Esophagus muscularis mucosa (tissue), 4 donors: Measurements from ENCODE around the gene MT1HL1. TPM values are rescaled to one million over a fixed set of nuclear protein-coding genes. Genes with fewer than 3 reads are reported as not detected.

ENCODE experiments used
- DNase-seq: peaks from one replicate; pipeline ENCODE4 v3.0.0-alpha.2; 2017; ENCODE audit errors: extremely low spot score
- H3K27ac ChIP-seq, 4 donors: fragments of 200-600 bp; sonication (generic); replicated peaks in 1 of 4; 1 replicate in 3 of 4; 2 replicates in 1 of 4; pipeline ENCODE4 v1.5.1; 2016 to 2019; ENCODE audit warnings: mild to moderate bottlenecking in 1 of 4
- H3K27me3 ChIP-seq, 4 donors: fragments of 200-600 bp; sonication (generic); one replicate each; pipeline versions ENCODE4 v1.5.1 to v1.6.0; 2016 to 2019
- H3K36me3 ChIP-seq, 4 donors: fragments of 200-600 bp; sonication (generic); one replicate each; pipeline ENCODE4 v1.5.1; 2016 to 2019
- H3K4me1 ChIP-seq, 4 donors: fragments of 200-600 bp; sonication (generic); one replicate each; pipeline ENCODE4 v1.5.1; 2016 to 2019
- H3K4me3 ChIP-seq, 4 donors: fragments of 200-600 bp; sonication (generic); 1 replicate in 2 of 4; 2 replicates in 2 of 4; pipeline ENCODE4 v1.5.1; 2016 to 2019; ENCODE audit warnings: mild to moderate bottlenecking in 4 of 4, moderate library complexity in 1 of 4
- H3K9me3 ChIP-seq, 4 donors: fragments of 200-600 bp; sonication (generic); 1 replicate in 3 of 4; 2 replicates in 1 of 4; pipeline ENCODE4 v1.5.1; 2016 to 2019
- EP300 ChIP-seq: sonication (generic); formaldehyde crosslinking; IDR thresholded peaks from one replicate; pipeline ENCODE4 v1.6.1; 2017; ENCODE audit warnings: antibody characterized with exemption
- POLR2A ChIP-seq: fragments of 450-650 bp; IDR thresholded peaks from one replicate; pipeline ENCODE4 v1.6.1; 2017; ENCODE audit warnings: antibody characterized with exemption, moderate library complexity, mild to moderate bottlenecking, low read depth
- POLR2AphosphoS5 ChIP-seq, 2 donors: sonication (generic); formaldehyde crosslinking; IDR thresholded peaks; one replicate each; pipeline ENCODE4 v1.6.1; 2017; ENCODE audit warnings: antibody characterized with exemption in 2 of 2
- WGBS: methylation state at CpG from one replicate; pipeline ENCODE4 v1.1.5; 2018; 5-methylcytosine and 5-hydroxymethylcytosine counted together
- intact Hi-C: fragments of 100-400 bp; cut with DNase I; formaldehyde crosslinking; loops from one replicate; pipeline ENCODE4 v1.15.1; 2023
- total RNA-seq, 4 donors: library from RNA; depleted of rRNA; stranded (reverse); fragments of >200 nt; gene quantifications; one replicate each; pipeline versions ENCODE4 v1.1.0 to v1.2.1, GENCODE V29; 2016
- TF ChIP-seq, protein P1 (sequence below), 3 experiments: fragments of 200-600 bp in 2 of 3; fragments of 450-650 bp in 1 of 3; sonication (generic) in 2 of 3; IDR thresholded peaks; one replicate each; pipeline ENCODE4 v1.5.1; 2017 to 2019; ENCODE audit warnings: antibody characterized with exemption in 3 of 3, mild to moderate bottlenecking in 2 of 3, moderate library complexity in 1 of 3

MT1HL1 gene
- total RNA-seq, 4 donors from 2014 or later: not detected

GRCh38 chr1:237029850-237030535 is 25.8 kb upstream of the MT1HL1 start:
- peak; percentile 64 for DNase-seq
- no peaks in the 10 kb centered on the region for H3K27me3 ChIP-seq
- intact Hi-C loops: loop anchor here (10.0 kb wide), 1 partner anchor 145 kb away; no protein-coding TSS in a partner anchor
- TF ChIP-seq, protein P1, sequence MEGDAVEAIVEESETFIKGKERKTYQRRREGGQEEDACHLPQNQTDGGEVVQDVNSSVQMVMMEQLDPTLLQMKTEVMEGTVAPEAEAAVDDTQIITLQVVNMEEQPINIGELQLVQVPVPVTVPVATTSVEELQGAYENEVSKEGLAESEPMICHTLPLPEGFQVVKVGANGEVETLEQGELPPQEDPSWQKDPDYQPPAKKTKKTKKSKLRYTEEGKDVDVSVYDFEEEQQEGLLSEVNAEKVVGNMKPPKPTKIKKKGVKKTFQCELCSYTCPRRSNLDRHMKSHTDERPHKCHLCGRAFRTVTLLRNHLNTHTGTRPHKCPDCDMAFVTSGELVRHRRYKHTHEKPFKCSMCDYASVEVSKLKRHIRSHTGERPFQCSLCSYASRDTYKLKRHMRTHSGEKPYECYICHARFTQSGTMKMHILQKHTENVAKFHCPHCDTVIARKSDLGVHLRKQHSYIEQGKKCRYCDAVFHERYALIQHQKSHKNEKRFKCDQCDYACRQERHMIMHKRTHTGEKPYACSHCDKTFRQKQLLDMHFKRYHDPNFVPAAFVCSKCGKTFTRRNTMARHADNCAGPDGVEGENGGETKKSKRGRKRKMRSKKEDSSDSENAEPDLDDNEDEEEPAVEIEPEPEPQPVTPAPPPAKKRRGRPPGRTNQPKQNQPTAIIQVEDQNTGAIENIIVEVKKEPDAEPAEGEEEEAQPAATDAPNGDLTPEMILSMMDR (IDR thresholded peaks at IDR 0.05): no peak
- TF ChIP-seq POLR2AphosphoS5 (IDR thresholded peaks at IDR 0.05) (no peak), POLR2A (no peak), EP300 (no peak)
- peaks cover 9 to 38% (median 26%) of the 10 kb centered on the region in 4 donors for H3K4me1 ChIP-seq
- no peaks in the 10 kb centered on the region for H3K36me3 ChIP-seq
- WGBS: 77% methylated on average over 9 of the region's 9 CpGs
- H3K9me3 ChIP-seq: no peaks in the 10 kb centered on the region
- no peak overlapping the region for H3K4me3 ChIP-seq
- no peak overlapping the region for H3K27ac ChIP-seq

DNA sequence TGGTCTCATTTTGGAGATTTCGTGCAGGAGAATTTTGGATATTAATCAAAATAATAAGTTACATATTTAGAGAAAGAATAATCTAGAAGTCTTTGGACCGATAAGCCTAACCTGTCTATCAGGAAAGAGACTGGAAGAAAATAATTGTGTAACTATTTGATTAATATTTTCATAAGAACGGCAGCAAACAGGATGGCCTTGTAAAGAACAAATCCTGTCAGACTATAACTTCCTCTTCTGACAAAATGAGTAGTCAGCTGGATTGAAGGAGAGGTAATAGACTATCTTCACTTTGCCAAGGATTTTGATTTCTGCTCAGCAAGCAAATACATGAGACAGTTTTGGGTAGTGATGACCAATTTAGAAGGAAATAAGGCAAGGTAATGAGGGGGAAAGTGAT is 25.0 kb upstream of the MT1HL1 start:
- TF ChIP-seq EP300: no peak
- no peak for TF ChIP-seq POLR2AphosphoS5 (IDR thresholded peaks at IDR 0.05)
- TF ChIP-seq, protein P1 (IDR thresholded peaks at IDR 0.05): no peak

DNA sequence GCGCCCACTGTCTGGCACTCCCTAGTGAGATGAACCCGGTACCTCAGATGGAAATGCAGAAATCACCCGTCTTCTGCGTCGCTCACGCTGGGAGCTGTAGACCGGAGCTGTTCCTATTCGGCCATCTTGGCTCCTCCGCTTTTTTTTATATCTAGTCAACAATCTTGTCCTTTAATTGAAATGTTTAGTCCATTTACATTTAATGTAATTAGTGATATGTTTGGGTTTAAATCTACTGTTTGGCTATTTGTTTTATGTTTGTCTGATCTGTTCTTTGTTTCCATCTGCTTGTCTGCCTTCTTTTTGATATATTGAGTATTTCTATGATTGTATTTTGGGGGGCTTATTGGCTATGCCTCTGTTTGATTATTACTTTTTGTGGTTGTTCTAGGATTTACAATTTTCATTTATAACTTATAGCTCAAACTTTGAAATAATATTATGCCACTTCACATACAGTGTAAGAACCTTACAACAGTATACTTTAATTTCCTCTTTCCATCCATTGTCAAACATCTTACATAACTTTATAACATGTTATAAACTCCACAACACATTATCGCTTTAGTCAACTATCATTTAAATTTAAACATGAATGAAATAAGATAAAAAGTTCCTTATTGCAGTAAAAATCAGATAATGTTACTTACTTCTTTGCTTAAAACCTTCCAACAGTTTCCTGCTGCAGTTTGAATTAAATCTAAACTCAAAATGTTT is 21.3 kb upstream of the MT1HL1 start:
- TF ChIP-seq EP300 (no peak), POLR2AphosphoS5 (IDR thresholded peaks at IDR 0.05) (no peak), POLR2A (no peak)
- TF ChIP-seq, protein P1 (IDR thresholded peaks at IDR 0.05): no peak

More for the DNA sequence above, 25.0 kb upstream of the MT1HL1 start:
- Histone ChIP-seq H3K27me3 (no peaks in the 10 kb centered on the region), H3K9me3 (no peaks in the 10 kb centered on the region), H3K4me3 (no peak overlapping the region), H3K27ac (no peak overlapping the region), H3K36me3 (no peaks in the 10 kb centered on the region), H3K4me1 (peaks cover 9 to 38% (median 26%) of the 10 kb centered on the region in 4 donors)
- DNase-seq: no peak
- intact Hi-C loops: no loop called here
- 81% methylated on average over 3 of the region's 3 CpGs for WGBS

DNA sequence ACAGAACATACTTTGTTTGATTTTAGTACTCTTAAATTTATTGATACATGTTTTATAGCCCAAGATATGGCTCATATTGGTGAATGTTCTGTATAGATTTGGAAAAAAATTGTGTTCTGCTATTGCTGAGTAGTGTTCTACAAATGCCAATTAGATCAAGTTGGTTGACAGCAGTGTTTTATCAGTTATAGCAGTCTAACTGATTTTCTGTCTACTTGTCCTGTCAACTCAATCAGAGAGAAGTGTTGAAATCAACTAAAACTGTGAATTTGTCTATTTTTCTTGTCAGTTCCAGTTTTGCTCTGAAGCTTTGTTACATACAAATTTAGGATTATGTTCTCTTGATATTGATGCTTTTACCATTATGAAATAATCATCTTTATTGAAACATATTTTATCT is 14.7 kb upstream of the MT1HL1 start:
- TF ChIP-seq EP300 (no peak), POLR2A (no peak), POLR2AphosphoS5 (IDR thresholded peaks at IDR 0.05) (no peak)
- TF ChIP-seq, protein P1 (IDR thresholded peaks at IDR 0.05): no peak
- Histone ChIP-seq H3K27ac (no peak overlapping the region), H3K4me3 (no peak overlapping the region), H3K36me3 (no peaks in the 10 kb centered on the region), H3K9me3 (no peaks in the 10 kb centered on the region), H3K4me1 (peaks cover 0 to 7% (median 1%) of the 10 kb centered on the region in 4 donors), H3K27me3 (no peaks in the 10 kb centered on the region)
- intact Hi-C loops: no loop called here
- no peak for DNase-seq

More for the DNA sequence above, 21.3 kb upstream of the MT1HL1 start:
- Histone ChIP-seq H3K4me1 (peaks cover 0 to 1% (median 0%) of the 10 kb centered on the region in 4 donors), H3K4me3 (no peak overlapping the region), H3K36me3 (no peaks in the 10 kb centered on the region), H3K27ac (no peak overlapping the region), H3K9me3 (no peaks in the 10 kb centered on the region), H3K27me3 (no peaks in the 10 kb centered on the region)
- WGBS: 96% methylated on average over 10 of the region's 10 CpGs
- intact Hi-C loops: no loop called here
- DNase-seq: no peak
